GM13977 (cell line): ENCODE data around the gene AHCYL2.
A peak's percentile ranks its signal among the peaks of the same experiment; 100 is the strongest.
"Not testable (repeated sequence)": the region's sequence is repeated elsewhere in the genome, so short reads cannot be mapped to it uniquely, and the experiment has no call there.

ENCODE experiments used
- DNase-seq: peaks from one replicate; pipeline ENCODE4 v3.0.0; 2012; ENCODE audit warnings: low spot score
- CTCF ChIP-seq: IDR thresholded peaks from 2 replicates; pipeline ENCODE4 v1.5.1; 2012; ENCODE audit warnings: mild to moderate bottlenecking, control low read depth; ENCODE audit not compliant: insufficient read depth; ENCODE audit errors: extremely low read depth, missing control alignments
- in situ Hi-C: fragments of 300-500 bp; cut with MboI; formaldehyde crosslinking; loops from one replicate; pipeline ENCODE4 v1.12.0; 2022; ENCODE audit warnings: low sequenced_read_pairs, low pct_unique_long_range_greater_than_20kb, mixed read lengths, inconsistent platforms; ENCODE audit not compliant: unreplicated experiment

Gene AHCYL2

GRCh38 chr7:129401228-129401966 lies 176.6 kb downstream of the AHCYL2 start:
- DNase-seq: no peak
- in situ Hi-C loops: no loop called here
- no peak for TF ChIP-seq CTCF

- in situ Hi-C loops: no loop called here
- peak; percentile 23 for TF ChIP-seq CTCF
- peak; percentile 22 for DNase-seq
Measured at GRCh38 chr7:129401967-129402860, 177.4 kb downstream of the AHCYL2 start.

GRCh38 chr7:129405527-129405926 lies 180.7 kb downstream of the AHCYL2 start:
- TF ChIP-seq CTCF: no peak
- peak; percentile 15 for DNase-seq
- in situ Hi-C loops: no loop called here

GRCh38 chr7:129410238-129410637 lies 185.4 kb downstream of the AHCYL2 start:
- DNase-seq, in situ Hi-C loops: not testable (repeated sequence)

GRCh38 chr7:129412501-129412900 lies 187.7 kb downstream of the AHCYL2 start:
- in situ Hi-C loops: no loop called here

GRCh38 chr7:129417073-129417472 lies 192.2 kb downstream of the AHCYL2 start:
- DNase-seq: no peak
- TF ChIP-seq CTCF: no peak
- in situ Hi-C loops: no loop called here

More at GRCh38 chr7:129412501-129412900, 187.7 kb downstream of the AHCYL2 start:
- no peak for DNase-seq
- TF ChIP-seq CTCF: no peak
